ENCODE results near the gene RTN3. TPM values are rescaled to one million over a fixed set of nuclear protein-coding genes. Genes with fewer than 3 reads are reported as not detected.
"Not testable (repeated sequence)": the region's sequence is repeated elsewhere in the genome, so short reads cannot be mapped to it uniquely, and the experiment has no call there.

RTN3 gene, protein sequence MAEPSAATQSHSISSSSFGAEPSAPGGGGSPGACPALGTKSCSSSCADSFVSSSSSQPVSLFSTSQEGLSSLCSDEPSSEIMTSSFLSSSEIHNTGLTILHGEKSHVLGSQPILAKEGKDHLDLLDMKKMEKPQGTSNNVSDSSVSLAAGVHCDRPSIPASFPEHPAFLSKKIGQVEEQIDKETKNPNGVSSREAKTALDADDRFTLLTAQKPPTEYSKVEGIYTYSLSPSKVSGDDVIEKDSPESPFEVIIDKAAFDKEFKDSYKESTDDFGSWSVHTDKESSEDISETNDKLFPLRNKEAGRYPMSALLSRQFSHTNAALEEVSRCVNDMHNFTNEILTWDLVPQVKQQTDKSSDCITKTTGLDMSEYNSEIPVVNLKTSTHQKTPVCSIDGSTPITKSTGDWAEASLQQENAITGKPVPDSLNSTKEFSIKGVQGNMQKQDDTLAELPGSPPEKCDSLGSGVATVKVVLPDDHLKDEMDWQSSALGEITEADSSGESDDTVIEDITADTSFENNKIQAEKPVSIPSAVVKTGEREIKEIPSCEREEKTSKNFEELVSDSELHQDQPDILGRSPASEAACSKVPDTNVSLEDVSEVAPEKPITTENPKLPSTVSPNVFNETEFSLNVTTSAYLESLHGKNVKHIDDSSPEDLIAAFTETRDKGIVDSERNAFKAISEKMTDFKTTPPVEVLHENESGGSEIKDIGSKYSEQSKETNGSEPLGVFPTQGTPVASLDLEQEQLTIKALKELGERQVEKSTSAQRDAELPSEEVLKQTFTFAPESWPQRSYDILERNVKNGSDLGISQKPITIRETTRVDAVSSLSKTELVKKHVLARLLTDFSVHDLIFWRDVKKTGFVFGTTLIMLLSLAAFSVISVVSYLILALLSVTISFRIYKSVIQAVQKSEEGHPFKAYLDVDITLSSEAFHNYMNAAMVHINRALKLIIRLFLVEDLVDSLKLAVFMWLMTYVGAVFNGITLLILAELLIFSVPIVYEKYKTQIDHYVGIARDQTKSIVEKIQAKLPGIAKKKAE
- total RNA-seq: 100 to 1,000 TPM; 121 to 145 TPM
- polyA plus RNA-seq (ENCODE audit: insufficient read length in 6 of 6): 100 to 1,000 TPM in 5 of 6 donors, 10 to 100 TPM in 1; 95.3 to 123 (median 110) TPM
- long read RNA-seq, donor 1, transcript RTN3-208 (7 exons, 2,532 nt): major isoform, 69 of 82 reads
- long read RNA-seq, donor 1, transcript RTN3-203 (6 exons, 2,524 nt): minor isoform, 5 of 82 reads
- long read RNA-seq, donor 1, partial matches to known transcripts: 5 of 82 reads
- long read RNA-seq, donor 1, other reads (novel, unspliced or antisense): 0 of 82 reads
- long read RNA-seq, donor 2, transcript RTN3-212 (2 exons, 712 nt): minor isoform, 5 of 121 reads
- long read RNA-seq, donor 2, transcript RTN3-208 (7 exons, 2,532 nt): major isoform, 51 of 121 reads
- long read RNA-seq, donor 2, partial matches to known transcripts: 63 of 121 reads
- long read RNA-seq, donor 2, other reads (novel, unspliced or antisense): 0 of 121 reads
- long read RNA-seq, donor 3, transcript RTN3-208 (7 exons, 2,532 nt): major isoform, 38 of 41 reads
- long read RNA-seq, donor 3, partial matches to known transcripts: 0 of 41 reads
- long read RNA-seq, donor 3, other reads (novel, unspliced or antisense): 0 of 41 reads
- long read RNA-seq, donor 4, transcript RTN3-208 (7 exons, 2,532 nt): major isoform, 48 of 56 reads
- long read RNA-seq, donor 4, partial matches to known transcripts: 1 of 56 reads
- long read RNA-seq, donor 4, other reads (novel, unspliced or antisense): 3 of 56 reads
- long read RNA-seq, donor 5, transcript RTN3-208 (7 exons, 2,532 nt): major isoform, 34 of 87 reads
- long read RNA-seq, donor 5, partial matches to known transcripts: 40 of 87 reads
- long read RNA-seq, donor 5, other reads (novel, unspliced or antisense): 7 of 87 reads
- long read RNA-seq, donor 6, transcript RTN3-208 (7 exons, 2,532 nt): major isoform, 34 of 42 reads
- long read RNA-seq, donor 6, partial matches to known transcripts: 0 of 42 reads
- long read RNA-seq, donor 6, other reads (novel, unspliced or antisense): 5 of 42 reads
- long read RNA-seq, donor 7, transcript RTN3-208 (7 exons, 2,532 nt): major isoform, 20 of 54 reads
- long read RNA-seq, donor 7, partial matches to known transcripts: 33 of 54 reads
- long read RNA-seq, donor 7, other reads (novel, unspliced or antisense): 0 of 54 reads
- long read RNA-seq, donor 8, transcript RTN3-208 (7 exons, 2,532 nt): major isoform, 35 of 37 reads
- long read RNA-seq, donor 8, partial matches to known transcripts: 0 of 37 reads
- long read RNA-seq, donor 8, other reads (novel, unspliced or antisense): 0 of 37 reads
- long read RNA-seq, donor 9: 0 reads
- long read RNA-seq, donor 10, transcript RTN3-208 (7 exons, 2,532 nt): major isoform, 88 of 92 reads
- long read RNA-seq, donor 10, partial matches to known transcripts: 0 of 92 reads
- long read RNA-seq, donor 10, other reads (novel, unspliced or antisense): 2 of 92 reads
- long read RNA-seq, donor 11, full-length matches to known transcripts: 308 of 1,604 reads
- long read RNA-seq, donor 11, partial matches to known transcripts: 1,255 of 1,604 reads
- long read RNA-seq, donor 11, other reads (novel, unspliced or antisense): 41 of 1,604 reads
- long read RNA-seq, donor 12, transcript RTN3-208 (7 exons, 2,532 nt): major isoform, 28 of 34 reads
- long read RNA-seq, donor 12, partial matches to known transcripts: 0 of 34 reads
- long read RNA-seq, donor 12, other reads (novel, unspliced or antisense): 0 of 34 reads

DNA sequence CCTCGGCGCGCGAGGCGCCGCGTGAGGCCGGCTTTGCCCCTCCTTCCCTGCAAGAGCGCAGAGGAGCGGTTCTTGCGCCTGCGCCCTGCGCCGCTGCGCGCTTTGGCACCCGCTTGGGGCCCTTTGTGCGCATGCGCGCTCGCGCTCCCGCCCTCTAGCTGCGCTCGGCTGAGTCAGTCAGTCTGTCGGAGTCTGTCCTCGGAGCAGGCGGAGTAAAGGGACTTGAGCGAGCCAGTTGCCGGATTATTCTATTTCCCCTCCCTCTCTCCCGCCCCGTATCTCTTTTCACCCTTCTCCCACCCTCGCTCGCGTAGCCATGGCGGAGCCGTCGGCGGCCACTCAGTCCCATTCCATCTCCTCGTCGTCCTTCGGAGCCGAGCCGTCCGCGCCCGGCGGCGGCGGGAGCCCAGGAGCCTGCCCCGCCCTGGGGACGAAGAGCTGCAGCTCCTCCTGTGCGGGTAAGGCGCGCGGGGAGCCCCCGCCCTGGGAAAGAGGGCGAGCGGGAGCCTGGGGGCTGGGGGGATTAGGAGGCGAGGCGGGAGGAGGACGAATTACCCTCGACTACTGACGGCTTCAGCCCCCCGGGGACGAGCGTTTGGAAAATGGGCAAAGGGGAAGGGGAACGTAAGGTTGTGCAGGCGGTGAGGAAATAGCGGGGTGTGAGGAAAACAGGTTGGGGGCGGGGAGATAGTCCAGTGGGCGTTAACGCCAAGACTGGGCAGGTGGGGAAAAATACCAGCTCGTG is at the start of gene RTN3:
Gene RTN3, plus strand, starts transcription at position 180 of the 745 bp plus-strand sequence. Its CDS starts 137 bp downstream, at position 317.
- Histone ChIP-seq H3K9me3 (no peaks in the 10 kb centered on the region), H3K4me3 (peak within 1 kb of the TSS; percentile 84 to 92), H3K36me3 (no peaks in the 10 kb centered on the region), H3K4me1 (peaks cover 9 to 47% of the 10 kb centered on the region in 2 donors), H3K27me3 (no peaks in the 10 kb centered on the region), H3K27ac (peak within 1 kb of the TSS; percentile 97 to 99)
- intact Hi-C loops (cut with DNase I): no loop called here
- DNase-seq (peak; percentile 98 to 100 (median 98)), ATAC-seq (peak; percentile 95)
- TF ChIP-seq CTCF (IDR thresholded peaks at IDR 0.05): no peak

DNA sequence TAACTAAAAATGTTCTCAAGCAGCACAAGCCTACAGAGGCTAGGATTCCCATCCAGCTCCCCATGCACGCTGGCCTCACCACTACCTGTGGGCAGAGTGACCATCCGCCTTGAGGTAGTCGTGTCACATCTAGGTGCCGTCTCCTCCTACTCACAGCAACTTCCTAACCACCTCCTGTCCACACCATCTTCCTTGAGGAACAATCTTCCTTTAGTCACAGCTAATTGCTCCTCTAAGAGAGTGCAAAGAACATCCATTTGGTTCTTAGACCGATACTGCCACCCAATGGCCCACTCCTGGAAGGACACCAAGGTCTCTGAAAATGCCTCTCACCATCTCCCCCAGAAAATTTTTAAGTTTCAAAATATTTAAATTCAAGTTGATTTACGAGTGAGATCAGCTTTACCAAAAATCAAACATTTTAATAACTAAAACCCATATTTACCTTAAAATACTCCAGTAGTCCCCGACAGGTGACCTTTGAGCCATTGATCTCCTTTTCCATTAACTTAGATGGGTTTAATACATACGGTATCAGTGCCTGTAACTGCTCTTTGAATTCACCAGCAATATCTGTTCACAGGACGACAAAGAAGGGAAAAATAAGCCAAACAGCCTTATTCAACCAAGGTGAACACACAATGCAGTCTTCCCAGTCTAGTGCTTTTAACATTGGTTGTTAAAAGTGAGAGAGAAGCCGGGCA is 45.4 kb upstream of the RTN3 start:
- ATAC-seq (peak; percentile 89), DNase-seq (peak in 2 of 4 donors; percentile 46 to 62)
- H3K27me3 ChIP-seq: no peaks in the 10 kb centered on the region
- H3K36me3 ChIP-seq: peaks cover 5 to 79% of the 10 kb centered on the region in 2 donors
- intact Hi-C loops (cut with DNase I): loop anchor here in 1 of 2 donors (5.0 kb wide), 1 partner anchor 159 kb away; no protein-coding TSS in a partner anchor
- peaks cover 0 to 21% of the 10 kb centered on the region in 2 donors for H3K4me1 ChIP-seq
- no peak overlapping the region for H3K4me3 ChIP-seq
- peak; percentile 74 to 79 for TF ChIP-seq CTCF (IDR thresholded peaks at IDR 0.05)
- no peak overlapping the region for H3K27ac ChIP-seq
- H3K9me3 ChIP-seq: no peaks in the 10 kb centered on the region

GRCh38 chr11:63638436-63638835 is 42.9 kb upstream of the RTN3 start:
- H3K4me1 ChIP-seq, H3K9me3 ChIP-seq, ATAC-seq, H3K27me3 ChIP-seq, H3K4me3 ChIP-seq, DNase-seq, H3K27ac ChIP-seq: not testable (repeated sequence)
- peaks cover 13 to 79% of the 10 kb centered on the region in 2 donors for H3K36me3 ChIP-seq
- intact Hi-C loops (cut with DNase I): loop anchor here in 1 of 2 donors (5.0 kb wide), 1 partner anchor 161 kb away; no protein-coding TSS in a partner anchor
